Mesenchymal stem cell (in vitro differentiated cells and primary cell): ENCODE results near the gene ABHD2.
"Not testable (repeated sequence)": the region's sequence is repeated elsewhere in the genome, so short reads cannot be mapped to it uniquely, and the experiment has no call there.

ENCODE experiments used
- DNase-seq: peaks from one replicate; pipeline ENCODE4 v3.0.0-alpha.2; 2013
- H2AFZ ChIP-seq: one replicate; pipeline ENCODE4 v1.6.1; 2013; ENCODE audit warnings: low read depth, mild to moderate bottlenecking, control low read depth, inconsistent platforms, low read length, moderate library complexity
- H2AK5ac ChIP-seq: 2 replicates; pipeline ENCODE4 v1.6.1; 2013; ENCODE audit warnings: low read length, moderate library complexity, mild to moderate bottlenecking, inconsistent platforms; ENCODE audit not compliant: severe bottlenecking
- H2BK120ac ChIP-seq: one replicate; pipeline ENCODE4 v1.6.1; 2013; ENCODE audit warnings: low read depth, mild to moderate bottlenecking, inconsistent platforms, low read length, moderate library complexity
- H2BK12ac ChIP-seq, 2 experiments: one replicate each; pipeline ENCODE4 v1.6.1; 2013; ENCODE audit warnings: inconsistent platforms in 2 of 2, low read length in 2 of 2, mild to moderate bottlenecking in 2 of 2, moderate library complexity in 2 of 2, control low read depth in 1 of 2
- H2BK15ac ChIP-seq: one replicate; pipeline ENCODE4 v1.6.1; 2013; ENCODE audit warnings: mild to moderate bottlenecking, low read depth, inconsistent platforms; ENCODE audit not compliant: poor library complexity, severe bottlenecking
- H2BK5ac ChIP-seq: 2 replicates; pipeline ENCODE4 v1.6.1; 2013; ENCODE audit warnings: low read depth, mild to moderate bottlenecking, low read length, control low read depth, inconsistent platforms; ENCODE audit not compliant: poor library complexity, severe bottlenecking
- H3K14ac ChIP-seq, 2 experiments: one replicate each; pipeline ENCODE4 v1.6.1; 2013; ENCODE audit warnings: inconsistent platforms in 2 of 2, low read length in 2 of 2, control low read depth in 1 of 2, mild to moderate bottlenecking in 1 of 2, moderate library complexity in 1 of 2
- H3K18ac ChIP-seq, 2 experiments: one replicate each; pipeline ENCODE4 v1.6.1; 2013; ENCODE audit warnings: inconsistent platforms in 2 of 2, low read length in 2 of 2, control low read depth in 1 of 2, low read depth in 1 of 2, mild to moderate bottlenecking in 1 of 2
- H3K23ac ChIP-seq, 2 experiments: one replicate each; pipeline ENCODE4 v1.6.1; 2013; ENCODE audit warnings: inconsistent platforms in 2 of 2, low read length in 2 of 2, mild to moderate bottlenecking in 2 of 2, moderate library complexity in 2 of 2, control low read depth in 1 of 2
- H3K27ac ChIP-seq: 2 replicates; pipeline ENCODE4 v1.5.1; 2013; ENCODE audit warnings: mild to moderate bottlenecking, moderate library complexity, low read length, control low read depth, inconsistent platforms; ENCODE audit not compliant: poor library complexity, severe bottlenecking
- H3K27me3 ChIP-seq, 2 experiments: 2 replicates each; pipeline versions ENCODE4 v1.6.1 to v1.7.0; 2013; ENCODE audit warnings: low read length in 2 of 2, mild to moderate bottlenecking in 2 of 2, moderate library complexity in 2 of 2, control low read depth in 1 of 2, inconsistent platforms in 1 of 2; ENCODE audit not compliant: control insufficient read depth in 1 of 2, insufficient read depth in 1 of 2
- H3K36me3 ChIP-seq, 2 experiments: 2 replicates each; pipeline versions ENCODE4 v1.6.1 to v1.7.0; 2013; ENCODE audit warnings: low read length in 2 of 2, control low read depth in 1 of 2, inconsistent platforms in 1 of 2, low read depth in 1 of 2, mild to moderate bottlenecking in 1 of 2; ENCODE audit not compliant: insufficient read depth in 2 of 2, control insufficient read depth in 1 of 2
- H3K4ac ChIP-seq, 2 experiments: one replicate each; pipeline ENCODE4 v1.6.1; 2013; ENCODE audit warnings: inconsistent platforms in 2 of 2, low read length in 2 of 2, mild to moderate bottlenecking in 2 of 2, moderate library complexity in 2 of 2, control low read depth in 1 of 2, low read depth in 1 of 2
- H3K4me1 ChIP-seq: 2 replicates; pipeline ENCODE4 v1.6.1; 2013; ENCODE audit warnings: low read depth, low read length, control low read depth; ENCODE audit not compliant: control insufficient read depth, insufficient read depth
- H3K4me2 ChIP-seq: 2 replicates; pipeline ENCODE4 v1.6.1; 2013; ENCODE audit warnings: low read length, mild to moderate bottlenecking, inconsistent platforms; ENCODE audit not compliant: poor library complexity, severe bottlenecking
- H3K4me3 ChIP-seq, 2 experiments: 2 replicates each; pipeline versions ENCODE4 v1.5.1 to v1.7.0; 2013; ENCODE audit warnings: low read length in 2 of 2, mild to moderate bottlenecking in 2 of 2, control low read depth in 1 of 2, low read depth in 1 of 2; ENCODE audit not compliant: insufficient read depth in 1 of 2
- H3K79me1 ChIP-seq: replicated peaks from 2 replicates; pipeline ENCODE4 v1.6.1; 2013; ENCODE audit warnings: mild to moderate bottlenecking, control low read depth, low read length, inconsistent platforms; ENCODE audit not compliant: poor library complexity, severe bottlenecking
- H3K9ac ChIP-seq: 2 replicates; pipeline ENCODE4 v1.7.0; 2013; ENCODE audit warnings: mild to moderate bottlenecking, low read length, moderate library complexity
- H3K9me3 ChIP-seq: 2 replicates; pipeline ENCODE4 v1.7.0; 2013; ENCODE audit warnings: mild to moderate bottlenecking, low read length; ENCODE audit not compliant: control insufficient read depth
- H4K8ac ChIP-seq: one replicate; pipeline ENCODE4 v1.6.1; 2013; ENCODE audit warnings: inconsistent platforms, mild to moderate bottlenecking, low read length, moderate library complexity
- H4K91ac ChIP-seq: one replicate; pipeline ENCODE4 v1.6.1; 2013; ENCODE audit warnings: mild to moderate bottlenecking, low read length, inconsistent platforms
- WGBS: methylation state at CpG from one replicate; pipeline ENCODE4 v1.1.7; 2013; ENCODE audit warnings: mixed read lengths; 5-methylcytosine and 5-hydroxymethylcytosine counted together

Gene ABHD2

GRCh38 chr15:89043031-89044002, 44.9 kb upstream of the ABHD2 start:
- Histone ChIP-seq H3K4me1 (peaks cover 2% of the 10 kb centered on the region), H3K4me3 (no peak overlapping the region), H3K4me2 (no peak overlapping the region), H3K79me1 (no peaks in the 10 kb centered on the region), H3K36me3 (no peaks in the 10 kb centered on the region), H3K18ac (no peak overlapping the region), H2BK15ac (no peak overlapping the region), H3K23ac (no peak overlapping the region), H2BK12ac (no peak overlapping the region), H4K8ac (no peak overlapping the region), H3K9ac (no peak overlapping the region), H2BK120ac (no peak overlapping the region), H3K27me3 (peaks cover 1 to 2% of the 10 kb centered on the region in 2 experiments), H3K27ac (no peak overlapping the region), H3K9me3 (no peaks in the 10 kb centered on the region), H2AFZ (no peak overlapping the region), H2AK5ac (no peak overlapping the region), H3K14ac (no peak overlapping the region), H4K91ac (no peak overlapping the region), H2BK5ac (no peak overlapping the region), H3K4ac (no peak overlapping the region)
- 99% methylated on average over 3 of the region's 3 CpGs for WGBS
- DNase-seq, result no peak

GRCh38 chr15:89049016-89049666, 39.1 kb upstream of the ABHD2 start:
- H4K8ac ChIP-seq, result not testable (repeated sequence)

GRCh38 chr15:89051875-89052274, 36.4 kb upstream of the ABHD2 start:
- H3K14ac ChIP-seq, result no peak overlapping the region
- H2BK120ac ChIP-seq, result no peak overlapping the region
- peak; percentile 87 for DNase-seq
- no peak overlapping the region for H3K18ac ChIP-seq
- H3K4me3 ChIP-seq, result no peak overlapping the region
- H3K79me1 ChIP-seq, result no peaks in the 10 kb centered on the region
- H3K9me3 ChIP-seq, result no peaks in the 10 kb centered on the region
- H2BK5ac ChIP-seq, result no peak overlapping the region
- WGBS, result 52% methylated on average over 1 of the region's 2 CpGs
- H4K8ac ChIP-seq, result no peak overlapping the region
- H2BK12ac ChIP-seq, result no peak overlapping the region
- H3K4me2 ChIP-seq, result no peak overlapping the region
- H3K4ac ChIP-seq, result peak overlapping the region in 1 of 2 experiments; percentile 8
- no peaks in the 10 kb centered on the region for H3K27me3 ChIP-seq
- no peak overlapping the region for H4K91ac ChIP-seq
- peaks cover 2% of the 10 kb centered on the region for H3K4me1 ChIP-seq
- H3K9ac ChIP-seq, result peak overlapping the region; percentile 63
- H2AK5ac ChIP-seq, result no peak overlapping the region
- H2BK15ac ChIP-seq, result no peak overlapping the region
- no peak overlapping the region for H2AFZ ChIP-seq
- no peaks in the 10 kb centered on the region for H3K36me3 ChIP-seq
- no peak overlapping the region for H3K27ac ChIP-seq
- no peak overlapping the region for H3K23ac ChIP-seq

More at GRCh38 chr15:89049016-89049666, 39.1 kb upstream of the ABHD2 start:
- not testable (repeated sequence) for H2AK5ac ChIP-seq, H3K23ac ChIP-seq, H3K9ac ChIP-seq, H3K9me3 ChIP-seq, H3K4ac ChIP-seq, H3K27me3 ChIP-seq, H3K4me3 ChIP-seq, H3K4me1 ChIP-seq, H3K4me2 ChIP-seq, H3K79me1 ChIP-seq, H3K14ac ChIP-seq, H2BK12ac ChIP-seq, H4K91ac ChIP-seq, H3K18ac ChIP-seq, H2AFZ ChIP-seq, H3K27ac ChIP-seq, H3K36me3 ChIP-seq, DNase-seq, H2BK5ac ChIP-seq, H2BK120ac ChIP-seq, H2BK15ac ChIP-seq
- 56% methylated on average over 19 of the region's 21 CpGs for WGBS

GRCh38 chr15:89052474-89052873, 35.8 kb upstream of the ABHD2 start:
- H3K9me3 ChIP-seq, result no peaks in the 10 kb centered on the region
- no peak overlapping the region for H3K23ac ChIP-seq
- no peak overlapping the region for H3K14ac ChIP-seq
- H3K4me1 ChIP-seq, result peaks cover 2% of the 10 kb centered on the region
- H2BK12ac ChIP-seq, result no peak overlapping the region
- H2BK5ac ChIP-seq, result no peak overlapping the region
- no peak overlapping the region for H3K4ac ChIP-seq
- no peaks in the 10 kb centered on the region for H3K79me1 ChIP-seq
- peak; percentile 91 for DNase-seq
- H3K36me3 ChIP-seq, result no peaks in the 10 kb centered on the region
- H2AFZ ChIP-seq, result no peak overlapping the region
- no peak overlapping the region for H2BK15ac ChIP-seq
- no peak overlapping the region for H4K8ac ChIP-seq
- no peak overlapping the region for H2BK120ac ChIP-seq
- WGBS, result 62% methylated on average over 3 of the region's 3 CpGs
- peak overlapping the region in 1 of 2 experiments; percentile 23 for H3K18ac ChIP-seq
- no peak overlapping the region for H4K91ac ChIP-seq
- no peak overlapping the region for H2AK5ac ChIP-seq
- no peak overlapping the region for H3K27ac ChIP-seq
- H3K9ac ChIP-seq, result peak overlapping the region; percentile 63
- no peak overlapping the region for H3K4me2 ChIP-seq
- no peaks in the 10 kb centered on the region for H3K27me3 ChIP-seq
- no peak overlapping the region for H3K4me3 ChIP-seq
